PC-3 (cell line): ENCODE results near the gene DPEP2NB.

ENCODE experiments used
- EZH2 ChIP-seq: fragments of 300-600 bp; sonication (generic); IDR thresholded peaks from one replicate; pipeline ENCODE4 v1.6.1; 2017; ENCODE audit warnings: antibody characterized with exemption, mild to moderate bottlenecking, low read length; ENCODE audit not compliant: unreplicated experiment
- TF ChIP-seq, protein P1 (sequence below): fragments of 300-600 bp; sonication (generic); conservative IDR thresholded peaks from 2 replicates; pipeline ENCODE4 v1.5.1; 2017; ENCODE audit warnings: antibody characterized with exemption, low read depth, mild to moderate bottlenecking, low read length

- TF ChIP-seq, protein P1, sequence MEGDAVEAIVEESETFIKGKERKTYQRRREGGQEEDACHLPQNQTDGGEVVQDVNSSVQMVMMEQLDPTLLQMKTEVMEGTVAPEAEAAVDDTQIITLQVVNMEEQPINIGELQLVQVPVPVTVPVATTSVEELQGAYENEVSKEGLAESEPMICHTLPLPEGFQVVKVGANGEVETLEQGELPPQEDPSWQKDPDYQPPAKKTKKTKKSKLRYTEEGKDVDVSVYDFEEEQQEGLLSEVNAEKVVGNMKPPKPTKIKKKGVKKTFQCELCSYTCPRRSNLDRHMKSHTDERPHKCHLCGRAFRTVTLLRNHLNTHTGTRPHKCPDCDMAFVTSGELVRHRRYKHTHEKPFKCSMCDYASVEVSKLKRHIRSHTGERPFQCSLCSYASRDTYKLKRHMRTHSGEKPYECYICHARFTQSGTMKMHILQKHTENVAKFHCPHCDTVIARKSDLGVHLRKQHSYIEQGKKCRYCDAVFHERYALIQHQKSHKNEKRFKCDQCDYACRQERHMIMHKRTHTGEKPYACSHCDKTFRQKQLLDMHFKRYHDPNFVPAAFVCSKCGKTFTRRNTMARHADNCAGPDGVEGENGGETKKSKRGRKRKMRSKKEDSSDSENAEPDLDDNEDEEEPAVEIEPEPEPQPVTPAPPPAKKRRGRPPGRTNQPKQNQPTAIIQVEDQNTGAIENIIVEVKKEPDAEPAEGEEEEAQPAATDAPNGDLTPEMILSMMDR: no peak
- TF ChIP-seq EZH2: no peak
Observed at GRCh38 chr16:67975321-67976105, 40.2 kb downstream of the DPEP2NB start.
